HFF-Myc (cell line): ENCODE results near the gene PYCARD.

Source experiments
- DNase-seq: peaks from one replicate; pipeline ENCODE4 v3.0.0-alpha.2; 2011; ENCODE audit warnings: low read depth; ENCODE audit errors: extremely low read depth
- H3K4me3 ChIP-seq: replicated peaks from 2 replicates; pipeline ENCODE4 v1.5.1; 2011; ENCODE audit warnings: low read depth, mild to moderate bottlenecking, control low read depth, low read length
- TF ChIP-seq, protein P1 (sequence below): IDR thresholded peaks from 2 replicates; pipeline ENCODE4 v1.5.1; 2012; ENCODE audit warnings: mild to moderate bottlenecking, low read depth, low read length, control low read depth; ENCODE audit errors: missing control alignments

The PYCARD gene

DNA sequence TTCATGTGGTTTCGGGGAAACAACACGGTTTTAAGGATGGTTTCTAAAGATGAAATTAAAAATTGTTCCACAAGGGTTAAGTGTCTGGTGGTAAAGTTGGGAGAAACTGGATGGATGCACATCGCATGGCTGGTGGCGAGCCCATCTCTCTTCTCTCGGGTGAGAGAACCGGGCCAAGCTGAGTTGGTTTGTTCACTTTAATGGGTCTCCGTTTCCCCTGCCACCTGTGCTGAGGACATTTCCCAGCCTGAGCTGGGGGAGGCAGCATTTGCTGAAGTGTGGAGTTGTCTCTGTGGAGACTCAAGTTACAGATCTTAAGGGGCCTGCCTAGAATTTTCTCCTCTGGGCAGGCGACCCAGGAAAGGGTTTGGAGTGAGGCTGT lies 14.8 kb downstream of the PYCARD start:
- TF ChIP-seq, protein P1, sequence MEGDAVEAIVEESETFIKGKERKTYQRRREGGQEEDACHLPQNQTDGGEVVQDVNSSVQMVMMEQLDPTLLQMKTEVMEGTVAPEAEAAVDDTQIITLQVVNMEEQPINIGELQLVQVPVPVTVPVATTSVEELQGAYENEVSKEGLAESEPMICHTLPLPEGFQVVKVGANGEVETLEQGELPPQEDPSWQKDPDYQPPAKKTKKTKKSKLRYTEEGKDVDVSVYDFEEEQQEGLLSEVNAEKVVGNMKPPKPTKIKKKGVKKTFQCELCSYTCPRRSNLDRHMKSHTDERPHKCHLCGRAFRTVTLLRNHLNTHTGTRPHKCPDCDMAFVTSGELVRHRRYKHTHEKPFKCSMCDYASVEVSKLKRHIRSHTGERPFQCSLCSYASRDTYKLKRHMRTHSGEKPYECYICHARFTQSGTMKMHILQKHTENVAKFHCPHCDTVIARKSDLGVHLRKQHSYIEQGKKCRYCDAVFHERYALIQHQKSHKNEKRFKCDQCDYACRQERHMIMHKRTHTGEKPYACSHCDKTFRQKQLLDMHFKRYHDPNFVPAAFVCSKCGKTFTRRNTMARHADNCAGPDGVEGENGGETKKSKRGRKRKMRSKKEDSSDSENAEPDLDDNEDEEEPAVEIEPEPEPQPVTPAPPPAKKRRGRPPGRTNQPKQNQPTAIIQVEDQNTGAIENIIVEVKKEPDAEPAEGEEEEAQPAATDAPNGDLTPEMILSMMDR, result no peak
- DNase-seq, result no peak
- H3K4me3 ChIP-seq, result no peak overlapping the region

DNA sequence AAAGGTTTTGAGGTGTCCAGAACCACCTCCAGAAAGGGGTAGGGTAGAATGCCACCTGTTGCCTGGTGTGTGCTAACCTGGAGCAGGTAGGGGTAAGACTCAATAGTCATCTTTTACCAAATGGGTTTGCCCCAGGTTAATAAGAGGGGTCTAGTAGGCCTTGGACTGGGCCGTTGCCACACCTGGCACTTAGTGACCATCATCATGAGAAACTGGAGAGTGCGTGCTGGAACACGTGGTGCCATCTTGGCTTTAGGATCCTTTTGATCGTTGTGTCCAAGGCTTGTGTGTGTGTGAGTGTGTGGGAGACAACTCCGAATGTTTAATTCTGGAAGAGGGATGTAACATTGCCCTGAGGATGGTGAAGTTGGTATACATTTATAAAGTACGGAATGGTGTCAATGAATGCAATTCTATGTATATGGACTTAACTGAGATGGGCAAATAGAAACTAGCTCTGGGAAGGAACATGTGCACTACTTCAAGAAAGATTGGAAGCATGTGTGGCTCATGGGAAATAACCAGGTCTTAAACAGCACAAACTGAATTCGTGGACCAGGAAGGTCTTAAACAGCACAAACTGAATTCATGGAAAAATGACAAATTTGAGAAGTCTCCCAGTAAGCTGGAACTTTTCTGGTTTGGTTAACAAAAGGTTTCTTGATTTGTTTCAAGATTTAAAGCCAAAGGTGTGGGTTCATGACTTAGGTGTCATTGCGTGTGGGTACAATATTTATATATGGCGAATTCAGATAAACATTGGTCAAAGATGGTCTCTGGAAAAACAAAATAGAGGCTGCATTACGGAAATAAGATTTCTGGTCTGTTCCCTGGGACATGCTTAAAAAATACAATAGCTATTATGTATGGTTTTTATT lies 15.4 kb downstream of the PYCARD start:
- H3K4me3 ChIP-seq, result no peak overlapping the region
- DNase-seq, result no peak
- TF ChIP-seq, protein P1, result no peak

DNA sequence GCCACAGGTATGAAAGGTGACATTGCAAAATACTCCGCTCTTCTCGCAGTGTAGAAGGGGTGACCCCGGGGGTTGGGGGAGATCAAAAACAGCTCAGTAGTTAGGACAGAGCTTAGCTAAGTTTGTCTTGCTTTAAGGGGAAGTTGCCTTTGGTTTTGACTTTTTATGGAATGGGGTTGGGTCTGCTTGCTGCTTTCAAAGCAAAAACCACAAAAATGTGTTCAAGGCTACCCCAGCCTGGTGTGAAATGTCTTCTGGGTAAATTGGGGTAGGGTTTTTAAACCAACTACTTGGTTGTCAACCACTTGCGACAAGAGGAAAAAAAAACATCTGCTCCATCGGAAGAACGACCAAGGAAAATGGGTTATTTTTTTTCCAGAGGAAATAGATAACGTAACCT lies 16.4 kb downstream of the PYCARD start:
- H3K4me3 ChIP-seq, result no peak overlapping the region
- DNase-seq, result no peak
- TF ChIP-seq, protein P1, result no peak

DNA sequence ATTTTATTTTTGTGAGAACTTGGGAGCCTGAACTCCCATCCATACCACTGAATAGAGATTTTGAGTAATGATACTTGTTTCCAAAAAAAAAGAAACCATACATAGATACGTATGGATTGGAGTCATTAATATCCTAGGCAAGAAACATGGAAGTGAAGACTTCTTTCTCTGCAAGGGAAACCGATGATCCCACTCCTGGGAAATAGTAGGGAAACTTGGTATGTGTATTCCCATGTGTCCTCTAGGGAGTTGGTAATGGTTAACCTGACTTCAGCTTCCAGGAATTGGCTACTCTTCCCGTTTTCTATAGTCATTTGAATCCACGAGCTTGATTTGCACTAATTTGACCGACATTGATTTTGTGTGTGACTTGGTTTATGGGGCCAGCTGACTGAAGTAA lies 17.2 kb downstream of the PYCARD start:
- no peak overlapping the region for H3K4me3 ChIP-seq
- TF ChIP-seq, protein P1, result no peak
- DNase-seq, result no peak

DNA sequence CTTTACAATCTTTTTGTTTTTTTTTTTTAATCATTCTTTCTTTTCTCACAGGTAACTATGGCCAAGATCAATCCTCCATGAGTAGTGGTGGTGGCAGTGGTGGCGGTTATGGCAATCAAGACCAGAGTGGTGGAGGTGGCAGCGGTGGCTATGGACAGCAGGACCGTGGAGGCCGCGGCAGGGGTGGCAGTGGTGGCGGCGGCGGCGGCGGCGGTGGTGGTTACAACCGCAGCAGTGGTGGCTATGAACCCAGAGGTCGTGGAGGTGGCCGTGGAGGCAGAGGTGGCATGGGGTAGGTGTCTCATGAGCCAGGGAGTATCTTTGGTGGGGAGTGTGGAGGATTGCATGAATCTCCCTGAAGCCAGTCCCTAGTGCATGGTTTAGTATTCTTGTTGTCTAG lies 17.7 kb downstream of the PYCARD start:
- TF ChIP-seq, protein P1, result no peak
- H3K4me3 ChIP-seq, result no peak overlapping the region
- no peak for DNase-seq

DNA sequence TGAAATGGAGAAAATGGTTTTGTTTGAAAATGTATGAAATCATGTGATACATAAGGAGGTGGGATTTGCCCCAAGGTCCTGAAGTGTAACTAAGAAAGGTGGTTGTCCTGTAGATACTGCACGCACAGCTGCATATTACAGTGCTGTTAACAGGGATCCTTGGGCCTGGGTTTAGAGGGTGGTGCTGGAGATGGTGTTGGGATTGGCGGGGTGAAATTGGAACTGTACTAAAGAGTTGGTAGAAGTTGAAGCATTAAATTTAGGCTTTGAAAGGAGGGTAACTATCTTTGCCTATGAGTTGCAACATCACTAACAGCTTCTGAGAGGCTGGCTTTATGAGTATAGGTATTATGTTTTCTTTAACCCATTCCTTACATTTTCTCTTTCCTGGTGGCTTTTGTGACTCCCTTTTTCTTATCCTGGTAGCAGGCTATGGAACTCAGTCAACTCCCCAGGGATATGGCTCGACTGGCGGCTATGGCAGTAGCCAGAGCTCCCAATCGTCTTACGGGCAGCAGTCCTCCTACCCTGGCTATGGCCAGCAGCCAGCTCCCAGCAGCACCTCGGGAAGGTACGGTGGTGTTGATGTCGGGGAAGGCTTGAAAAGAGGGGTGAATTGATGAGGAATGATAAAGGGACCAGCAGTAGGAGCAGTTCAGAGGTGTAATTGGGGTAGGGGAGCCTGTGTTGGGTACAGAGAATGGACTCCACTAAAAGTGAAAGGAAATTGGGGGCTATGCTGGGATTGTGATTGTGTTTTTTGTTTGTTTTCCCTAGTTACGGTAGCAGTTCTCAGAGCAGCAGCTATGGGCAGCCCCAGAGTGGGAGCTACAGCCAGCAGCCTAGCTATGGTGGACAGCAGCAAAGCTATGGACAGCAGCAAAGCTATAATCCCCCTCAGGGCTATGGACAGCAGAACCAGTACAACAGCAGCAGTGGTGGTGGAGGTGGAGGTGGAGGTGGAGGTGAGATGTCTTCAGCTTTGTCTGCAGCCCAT lies 18.8 kb downstream of the PYCARD start:
- no peak for DNase-seq
- peak overlapping the region; percentile 86 for H3K4me3 ChIP-seq

More for the DNA sequence above, 18.8 kb downstream of the PYCARD start:
- TF ChIP-seq, protein P1, result no peak
